SU-DHL-6 (cell line): Measurements from ENCODE around the gene SNPH.

Experiments
- H2AFZ ChIP-seq: fragments of 200-600 bp; sonication (generic); 2 replicates; pipeline ENCODE4 v1.6.1; 2014; ENCODE audit warnings: low read depth, mild to moderate bottlenecking, moderate library complexity, mixed read lengths, antibody characterized with exemption, low read length; ENCODE audit not compliant: severe bottlenecking
- H3F3A ChIP-seq: fragments of 200-600 bp; shearing (Covaris generic); 2 replicates; pipeline ENCODE4 v1.6.0; 2016; ENCODE audit warnings: antibody characterized with exemption, mild to moderate bottlenecking; ENCODE audit not compliant: insufficient read depth
- H3K27ac ChIP-seq: fragments of 200-600 bp; sonication (generic); 2 replicates; pipeline ENCODE4 v1.5.1; 2016; ENCODE audit warnings: low read depth, mild to moderate bottlenecking, low read length, moderate library complexity, mixed read lengths
- H3K27me3 ChIP-seq: fragments of 200-600 bp; sonication (generic), shearing (Covaris generic); 2 replicates; pipeline ENCODE4 v1.6.0; 2014; ENCODE audit warnings: mild to moderate bottlenecking, low read length
- H3K36me3 ChIP-seq: fragments of 200-600 bp; sonication (generic); 2 replicates; pipeline ENCODE4 v1.6.1; 2014; ENCODE audit warnings: mild to moderate bottlenecking, low read length, mixed read lengths
- H3K4me2 ChIP-seq: fragments of 300-600, 200-600 bp; shearing (Covaris generic), sonication (generic); 2 replicates; pipeline ENCODE4 v1.6.0; 2014; ENCODE audit warnings: low read length, low read depth, mild to moderate bottlenecking; ENCODE audit not compliant: poor library complexity, severe bottlenecking
- H3K4me3 ChIP-seq: fragments of 200-600 bp; sonication (generic); 2 replicates; pipeline ENCODE4 v1.5.1; 2014; ENCODE audit warnings: antibody characterized with exemption, low read length, mild to moderate bottlenecking, mixed read lengths; ENCODE audit not compliant: insufficient read depth, poor library complexity, severe bottlenecking
- H3K79me2 ChIP-seq: fragments of 200-600 bp; sonication (generic); 2 replicates; pipeline ENCODE4 v1.6.1; 2014; ENCODE audit warnings: mild to moderate bottlenecking, low read length, moderate library complexity; ENCODE audit not compliant: insufficient read depth
- H3K9ac ChIP-seq: fragments of 200-600 bp; sonication (generic); 2 replicates; pipeline ENCODE4 v1.7.0; 2014; ENCODE audit warnings: mild to moderate bottlenecking, low read length
- H3K9me2 ChIP-seq: fragments of 200-600 bp; sonication (generic); replicated peaks from 2 replicates; pipeline ENCODE4 v1.6.1; 2014; ENCODE audit warnings: low read length; ENCODE audit not compliant: insufficient read depth
- H3K9me3 ChIP-seq: fragments of 200-600 bp; sonication (generic); 2 replicates; pipeline ENCODE4 v1.6.1; 2014; ENCODE audit warnings: low read length, mixed read lengths; ENCODE audit not compliant: insufficient read depth
- H4K20me1 ChIP-seq: fragments of 200-600 bp; sonication (generic); 2 replicates; pipeline ENCODE4 v1.6.1; 2014; ENCODE audit warnings: low read depth, mild to moderate bottlenecking, antibody characterized with exemption, low read length, moderate library complexity, mixed read lengths
- CTCF ChIP-seq: fragments of 200-600 bp; sonication (generic); IDR thresholded peaks from one replicate; pipeline ENCODE4 v1.5.1; 2017; ENCODE audit warnings: antibody characterized with exemption, mild to moderate bottlenecking, low read length, moderate library complexity; ENCODE audit not compliant: insufficient read depth, poor library complexity, severe bottlenecking
- EZH2phosphoT487 ChIP-seq: fragments of 200-600 bp; sonication (generic), shearing (Covaris generic); conservative IDR thresholded peaks from 2 replicates; pipeline ENCODE4 v1.6.1; 2018; ENCODE audit warnings: mild to moderate bottlenecking, antibody characterized with exemption, low read length, moderate library complexity, mixed read lengths

Gene SNPH

DNA sequence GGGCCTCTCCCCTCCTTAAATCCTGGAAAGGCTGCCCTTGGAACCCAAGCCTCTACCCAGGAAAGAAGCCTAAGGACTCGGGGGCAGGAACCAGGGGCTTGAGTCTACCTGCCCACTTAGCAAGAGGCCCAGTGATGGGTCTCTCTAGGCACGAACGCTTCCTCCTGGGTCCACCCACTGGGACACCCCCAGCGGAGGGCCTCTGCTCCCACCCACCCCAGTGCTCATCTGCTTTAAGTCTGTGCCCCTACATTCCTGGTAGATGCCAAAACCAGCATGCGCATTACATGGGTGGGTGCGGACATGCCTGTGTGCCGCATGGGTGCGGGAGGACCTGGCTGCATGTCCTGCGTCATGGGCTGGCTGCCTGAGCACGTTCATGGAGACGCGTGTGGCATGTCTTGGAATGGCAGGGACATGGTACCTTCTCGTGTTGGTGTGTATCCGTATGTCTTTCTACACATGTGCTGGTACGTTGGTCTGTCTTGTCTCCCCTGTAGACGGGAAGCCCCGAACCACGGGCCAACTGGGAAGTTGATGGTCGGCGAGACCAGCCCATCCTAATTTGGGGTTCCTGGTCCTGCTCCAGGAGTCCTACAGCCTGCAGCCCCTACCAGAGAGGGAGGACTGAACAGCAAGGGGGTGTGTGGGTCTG is 29.3 kb downstream of the SNPH start:
- no peaks in the 10 kb centered on the region for H3K9me3 ChIP-seq
- no peaks in the 10 kb centered on the region for H4K20me1 ChIP-seq
- H3K79me2 ChIP-seq: no peaks in the 10 kb centered on the region
- H3F3A ChIP-seq: no peaks in the 10 kb centered on the region
- TF ChIP-seq EZH2phosphoT487: no peak
- no peak for TF ChIP-seq CTCF
- H3K4me2 ChIP-seq: no peak overlapping the region
- no peak overlapping the region for H3K4me3 ChIP-seq
- H2AFZ ChIP-seq: no peak overlapping the region
- no peaks in the 10 kb centered on the region for H3K27me3 ChIP-seq
- no peak overlapping the region for H3K9ac ChIP-seq
- H3K36me3 ChIP-seq: no peaks in the 10 kb centered on the region
- no peaks in the 10 kb centered on the region for H3K9me2 ChIP-seq
- H3K27ac ChIP-seq: no peak overlapping the region

DNA sequence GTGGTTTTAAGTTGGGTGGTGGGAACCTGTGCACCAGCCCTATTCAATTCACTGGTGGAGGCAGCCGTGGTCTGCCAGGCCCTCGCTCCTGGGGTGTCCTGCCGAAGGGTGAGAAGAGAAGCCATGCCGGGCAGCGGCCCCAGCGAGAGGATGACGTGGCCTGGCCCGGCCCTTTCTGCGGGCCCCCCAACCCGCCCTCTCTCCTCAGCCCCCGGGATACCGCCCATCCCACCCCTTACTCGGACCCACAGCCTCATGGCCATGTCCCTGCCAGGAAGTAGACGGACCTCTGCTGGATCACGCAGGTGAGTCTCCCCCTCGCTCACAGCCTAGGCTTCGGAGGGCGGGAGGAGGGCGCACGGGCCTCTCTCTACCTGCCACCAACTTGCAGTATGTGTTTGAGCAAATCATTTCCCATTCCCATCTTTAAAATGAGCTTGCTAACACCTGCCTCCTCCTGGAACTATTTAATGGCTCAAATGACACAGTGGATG is 30.1 kb downstream of the SNPH start:
- Histone ChIP-seq H3K4me3 (no peak overlapping the region), H3K27ac (no peak overlapping the region)
- TF ChIP-seq EZH2phosphoT487 (no peak), CTCF (no peak)

DNA sequence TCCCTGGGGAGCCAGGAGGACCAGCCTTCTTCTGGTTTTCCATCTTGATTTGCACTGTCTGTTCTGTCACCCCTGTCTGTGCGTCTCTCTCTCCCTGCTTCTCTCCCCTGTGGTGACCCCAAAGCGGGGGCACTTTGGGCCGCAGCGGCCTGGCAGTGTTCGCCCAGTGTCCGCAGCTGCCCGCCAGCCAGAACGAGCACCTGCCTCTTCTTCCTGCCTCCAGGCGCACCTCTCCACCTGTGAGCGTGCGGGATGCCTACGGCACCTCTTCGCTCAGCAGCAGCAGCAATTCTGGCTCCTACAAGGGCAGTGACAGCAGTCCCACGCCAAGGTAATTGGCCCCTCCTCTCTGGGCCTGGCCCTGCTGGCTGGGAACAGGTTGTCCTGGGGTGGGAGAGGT is 30.8 kb downstream of the SNPH start:
- H3K36me3 ChIP-seq: no peaks in the 10 kb centered on the region
- no peaks in the 10 kb centered on the region for H3K9me3 ChIP-seq
- H3K9ac ChIP-seq: no peak overlapping the region
- no peak overlapping the region for H3K4me3 ChIP-seq
- H3K79me2 ChIP-seq: no peaks in the 10 kb centered on the region
- TF ChIP-seq EZH2phosphoT487 (no peak), CTCF (no peak)
- no peaks in the 10 kb centered on the region for H4K20me1 ChIP-seq
- H3K27ac ChIP-seq: no peak overlapping the region
- no peaks in the 10 kb centered on the region for H3K27me3 ChIP-seq
- H2AFZ ChIP-seq: no peak overlapping the region
- no peaks in the 10 kb centered on the region for H3F3A ChIP-seq
- H3K4me2 ChIP-seq: no peak overlapping the region
- no peaks in the 10 kb centered on the region for H3K9me2 ChIP-seq

More for the DNA sequence above, 30.1 kb downstream of the SNPH start:
- Histone ChIP-seq H3F3A (no peaks in the 10 kb centered on the region), H3K27me3 (no peaks in the 10 kb centered on the region), H3K79me2 (no peaks in the 10 kb centered on the region), H4K20me1 (no peaks in the 10 kb centered on the region), H2AFZ (no peak overlapping the region), H3K9me3 (no peaks in the 10 kb centered on the region), H3K9ac (no peak overlapping the region), H3K36me3 (no peaks in the 10 kb centered on the region), H3K9me2 (no peaks in the 10 kb centered on the region), H3K4me2 (no peak overlapping the region)
